ENCODE results near the gene HRCT1. TPM values are rescaled to one million over a fixed set of nuclear protein-coding genes. Genes with fewer than 3 reads are reported as not detected.
A peak's percentile ranks its signal among the peaks of the same experiment; 100 is the strongest.

Gene HRCT1
- total RNA-seq, 1 experiment from 2014 or later: 1.7 TPM

DNA sequence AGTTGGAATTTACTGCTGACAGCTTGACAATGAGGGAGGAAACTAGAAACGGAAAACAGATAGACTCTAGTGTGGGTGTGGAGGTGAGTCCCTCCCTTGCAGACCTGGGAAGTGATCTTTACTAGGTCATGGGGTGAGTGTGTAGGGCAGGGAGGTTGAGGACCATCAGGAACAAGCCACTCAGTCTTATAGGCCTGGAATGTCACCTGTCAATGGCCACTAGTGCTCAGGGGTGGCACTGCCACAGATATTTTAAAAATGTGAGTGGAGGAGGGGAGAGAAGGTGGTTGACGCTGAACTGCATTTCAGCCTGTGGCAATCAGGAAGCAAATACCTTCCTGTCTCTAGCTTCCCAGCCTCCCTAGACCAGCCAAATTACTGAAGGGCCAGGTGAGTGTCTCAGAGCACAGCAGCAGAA, 42.9 kb downstream of the HRCT1 start:
- Histone ChIP-seq H3K4me2 (ENCODE audit: low read length) (no peak overlapping the region), H3K9me3 (ENCODE audit: low read length) (no peaks in the 10 kb centered on the region), H4K20me1 (ENCODE audit: low read length) (no peaks in the 10 kb centered on the region), H3K4me3 (ENCODE audit: low read length) (no peak overlapping the region), H3K79me2 (ENCODE audit: low read length) (no peaks in the 10 kb centered on the region), H3F3A (ENCODE audit: low read length, unreplicated experiment) (no peaks in the 10 kb centered on the region), H3K36me3 (ENCODE audit: low read depth, low read length) (no peaks in the 10 kb centered on the region), H2AFZ (ENCODE audit: low read length) (no peak overlapping the region), H3K9me2 (replicated peaks; ENCODE audit: low read length) (no peaks in the 10 kb centered on the region), H3K9ac (ENCODE audit: low read length) (no peak overlapping the region), H3K27me3 (ENCODE audit: low read length) (no peaks in the 10 kb centered on the region), H3K4me1 (ENCODE audit: insufficient read depth, low read length) (peaks cover 12% of the 10 kb centered on the region), H3K27ac (ENCODE audit: low read length) (no peak overlapping the region)
- no peak for ATAC-seq
- ChIA-PET CTCF (no interaction called here), POLR2A (ENCODE audit: unreplicated experiment) (no interaction called here)
- DNase-seq: peak; percentile 7
- TF ChIP-seq, protein P1, sequence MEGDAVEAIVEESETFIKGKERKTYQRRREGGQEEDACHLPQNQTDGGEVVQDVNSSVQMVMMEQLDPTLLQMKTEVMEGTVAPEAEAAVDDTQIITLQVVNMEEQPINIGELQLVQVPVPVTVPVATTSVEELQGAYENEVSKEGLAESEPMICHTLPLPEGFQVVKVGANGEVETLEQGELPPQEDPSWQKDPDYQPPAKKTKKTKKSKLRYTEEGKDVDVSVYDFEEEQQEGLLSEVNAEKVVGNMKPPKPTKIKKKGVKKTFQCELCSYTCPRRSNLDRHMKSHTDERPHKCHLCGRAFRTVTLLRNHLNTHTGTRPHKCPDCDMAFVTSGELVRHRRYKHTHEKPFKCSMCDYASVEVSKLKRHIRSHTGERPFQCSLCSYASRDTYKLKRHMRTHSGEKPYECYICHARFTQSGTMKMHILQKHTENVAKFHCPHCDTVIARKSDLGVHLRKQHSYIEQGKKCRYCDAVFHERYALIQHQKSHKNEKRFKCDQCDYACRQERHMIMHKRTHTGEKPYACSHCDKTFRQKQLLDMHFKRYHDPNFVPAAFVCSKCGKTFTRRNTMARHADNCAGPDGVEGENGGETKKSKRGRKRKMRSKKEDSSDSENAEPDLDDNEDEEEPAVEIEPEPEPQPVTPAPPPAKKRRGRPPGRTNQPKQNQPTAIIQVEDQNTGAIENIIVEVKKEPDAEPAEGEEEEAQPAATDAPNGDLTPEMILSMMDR (conservative IDR thresholded peaks at IDR 0.05; ENCODE audit: low read depth, low read length): no peak
- no peak for TF ChIP-seq EZH2 (IDR thresholded peaks at IDR 0.05; ENCODE audit: low read length, unreplicated experiment)
- TF ChIP-seq EZH2phosphoT487 (IDR thresholded peaks at IDR 0.05; ENCODE audit: borderline replicate concordance, low read length): no peak
- BruUV-seq (replicated peaks): no TSS peak
- intact Hi-C loops (cut with micrococcal nuclease): no loop called here

DNA sequence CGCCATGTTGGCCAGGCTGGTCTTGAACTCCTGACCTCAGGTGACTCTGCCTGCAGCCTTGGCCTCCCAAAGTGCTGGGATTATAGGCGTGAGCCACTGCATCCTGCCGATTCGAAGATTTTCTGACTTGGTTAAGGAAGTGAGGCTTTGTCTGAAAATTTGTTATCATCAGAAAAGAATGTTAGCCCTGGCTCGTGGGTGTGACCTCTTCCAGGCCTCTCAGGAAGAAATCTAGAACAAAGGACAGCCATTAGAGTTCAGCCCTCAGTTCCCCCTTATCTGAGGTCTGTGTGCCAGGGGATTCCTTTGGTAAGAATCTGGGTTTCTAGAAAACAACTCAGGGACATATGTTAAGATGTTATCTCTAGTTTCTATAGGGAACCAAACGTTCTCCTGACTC, 45.7 kb downstream of the HRCT1 start:
- Histone ChIP-seq H3K36me3 (ENCODE audit: low read depth, low read length) (no peaks in the 10 kb centered on the region), H3K9me2 (replicated peaks; ENCODE audit: low read length) (no peaks in the 10 kb centered on the region), H3K79me2 (ENCODE audit: low read length) (no peaks in the 10 kb centered on the region), H3K27me3 (ENCODE audit: low read length) (no peaks in the 10 kb centered on the region), H3K27ac (ENCODE audit: low read length) (no peak overlapping the region), H2AFZ (ENCODE audit: low read length) (peak overlapping the region; percentile 55; the same call in 1 of the 2 replicates), H3F3A (ENCODE audit: low read length, unreplicated experiment) (no peaks in the 10 kb centered on the region), H3K4me3 (ENCODE audit: low read length) (no peak overlapping the region), H3K4me1 (ENCODE audit: insufficient read depth, low read length) (peaks cover 9% of the 10 kb centered on the region), H3K9ac (ENCODE audit: low read length) (no peak overlapping the region), H3K4me2 (ENCODE audit: low read length) (no peak overlapping the region), H4K20me1 (ENCODE audit: low read length) (no peaks in the 10 kb centered on the region), H3K9me3 (ENCODE audit: low read length) (no peaks in the 10 kb centered on the region)
- peak; percentile 44; the same call in 1 of the 2 replicates for ATAC-seq
- POLR2A ChIA-PET (ENCODE audit: unreplicated experiment): no interaction called here
- no TSS peak for BruUV-seq (replicated peaks)
- peak; percentile 53 for DNase-seq
- CTCF ChIA-PET: no interaction called here
- intact Hi-C loops (cut with micrococcal nuclease): no loop called here
- TF ChIP-seq EZH2phosphoT487 (IDR thresholded peaks at IDR 0.05; ENCODE audit: borderline replicate concordance, low read length) (no peak), EZH2 (IDR thresholded peaks at IDR 0.05; ENCODE audit: low read length, unreplicated experiment) (no peak)
- TF ChIP-seq, protein P1 (conservative IDR thresholded peaks at IDR 0.05; ENCODE audit: low read depth, low read length): no peak

DNA sequence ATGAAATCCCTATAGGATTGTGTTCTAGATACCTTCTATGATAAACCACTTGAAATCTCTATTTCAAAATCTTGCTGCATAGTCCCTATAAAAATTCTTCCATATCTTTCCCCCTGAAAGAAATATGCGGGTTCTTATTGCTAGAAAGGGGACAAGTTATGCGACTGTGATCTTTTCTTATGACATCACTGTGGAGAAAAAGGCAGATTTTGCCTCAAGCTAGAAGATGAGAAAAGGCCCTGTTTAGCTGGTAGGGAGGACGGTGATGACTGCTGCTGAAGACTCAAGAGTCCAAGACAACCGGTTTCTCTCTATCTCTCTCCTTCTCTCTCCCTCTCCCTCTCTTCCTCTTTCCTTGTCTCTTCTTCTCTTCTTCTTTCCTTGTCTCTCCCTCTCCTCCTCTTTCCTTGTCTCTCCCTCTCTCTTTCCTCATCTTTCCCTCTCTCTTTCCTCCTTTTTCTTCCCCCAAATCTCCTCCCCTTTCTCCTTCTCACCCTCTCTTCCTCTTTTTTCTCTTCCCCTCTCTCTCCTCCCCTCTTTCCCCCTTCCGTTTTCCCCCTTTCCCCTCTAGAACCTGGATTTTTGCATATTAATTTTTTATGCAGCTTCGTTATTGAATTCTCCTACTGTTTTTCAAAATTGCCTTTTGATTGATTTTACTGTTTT, 46.7 kb downstream of the HRCT1 start:
- H3K4me3 ChIP-seq (ENCODE audit: low read length): no peak overlapping the region
- ChIA-PET CTCF (no interaction called here), POLR2A (ENCODE audit: unreplicated experiment) (no interaction called here)
- BruUV-seq (replicated peaks): no TSS peak
- H3K4me2 ChIP-seq (ENCODE audit: low read length): no peak overlapping the region
- H3K27ac ChIP-seq (ENCODE audit: low read length): no peak overlapping the region
- H3K79me2 ChIP-seq (ENCODE audit: low read length): no peaks in the 10 kb centered on the region
- no peak overlapping the region for H2AFZ ChIP-seq (ENCODE audit: low read length)
- no peaks in the 10 kb centered on the region for H3K27me3 ChIP-seq (ENCODE audit: low read length)
- no peak for ATAC-seq
- H3K9me2 ChIP-seq (replicated peaks; ENCODE audit: low read length): no peaks in the 10 kb centered on the region
- no peaks in the 10 kb centered on the region for H3K36me3 ChIP-seq (ENCODE audit: low read depth, low read length)
- no peaks in the 10 kb centered on the region for H3F3A ChIP-seq (ENCODE audit: low read length, unreplicated experiment)
- H4K20me1 ChIP-seq (ENCODE audit: low read length): no peaks in the 10 kb centered on the region
- H3K9me3 ChIP-seq (ENCODE audit: low read length): no peaks in the 10 kb centered on the region
- no peak for DNase-seq
- intact Hi-C loops (cut with micrococcal nuclease): no loop called here
- H3K4me1 ChIP-seq (ENCODE audit: insufficient read depth, low read length): peaks cover 9% of the 10 kb centered on the region
- no peak overlapping the region for H3K9ac ChIP-seq (ENCODE audit: low read length)
- TF ChIP-seq, protein P1 (conservative IDR thresholded peaks at IDR 0.05; ENCODE audit: low read depth, low read length): no peak
- TF ChIP-seq EZH2phosphoT487 (IDR thresholded peaks at IDR 0.05; ENCODE audit: borderline replicate concordance, low read length): no peak
- no peak for TF ChIP-seq EZH2 (IDR thresholded peaks at IDR 0.05; ENCODE audit: low read length, unreplicated experiment)
